Urothelium cell line (cell line): ENCODE data around the gene TFDP1.

ENCODE experiments used
- DNase-seq: peaks from one replicate; pipeline ENCODE4 v3.0.0; 2011; ENCODE audit warnings: low spot score, mixed read lengths
- FAIRE-seq: peaks from 2 replicates; lab custom pipeline; 2011; peaks lifted over from hg19 to GRCh38; lab: Jason Lieb, UNC

The TFDP1 gene

DNA sequence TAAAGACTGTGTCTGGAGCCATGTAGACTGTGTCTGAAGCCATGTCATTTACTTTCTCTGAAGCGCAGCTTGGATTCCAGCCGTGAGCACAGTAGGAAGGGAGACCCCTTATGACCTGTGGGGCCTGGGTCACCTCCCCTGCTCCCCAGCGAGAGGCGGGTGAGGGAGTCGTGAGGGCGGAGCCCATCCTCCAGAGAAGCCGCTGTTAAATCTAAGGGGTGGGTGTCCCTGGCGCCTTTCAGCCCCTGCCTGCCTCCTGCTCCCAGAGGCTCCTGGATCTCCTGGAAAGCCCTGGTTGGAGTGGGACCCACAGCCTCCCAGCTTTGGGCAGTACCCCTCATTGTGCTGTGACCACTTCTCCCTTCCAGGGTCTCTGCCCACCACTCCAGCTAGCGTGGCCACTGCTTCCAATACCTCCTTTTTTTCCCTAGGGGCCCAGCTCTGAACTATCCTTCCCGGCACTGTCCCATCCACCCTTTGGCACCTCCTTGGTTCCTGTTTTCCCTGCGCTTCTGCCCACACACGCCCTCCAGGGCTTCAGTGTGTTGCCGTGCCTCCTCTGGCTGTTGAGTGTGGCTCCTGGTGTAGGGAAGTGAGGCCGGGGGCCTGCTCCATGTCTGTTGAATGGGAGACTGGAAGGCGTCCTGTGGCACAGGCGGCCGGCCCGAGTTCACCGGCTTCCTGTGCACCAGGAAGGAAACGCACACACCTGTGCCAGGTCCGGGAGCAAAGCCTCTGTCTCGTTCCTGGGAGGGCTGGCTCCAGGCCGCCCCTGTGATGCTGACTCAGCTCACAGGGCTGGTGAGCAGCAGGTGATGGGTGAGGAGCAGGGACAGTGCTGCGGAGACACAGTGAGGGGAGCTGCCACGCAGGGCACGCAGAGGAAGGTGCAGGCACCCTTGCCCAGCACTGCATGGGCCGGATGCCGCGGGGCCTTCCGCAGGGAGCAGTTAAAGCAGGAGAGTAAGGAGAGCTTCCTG is 44.0 kb downstream of the TFDP1 start:
- DNase-seq (no peak), FAIRE-seq (no peak)

DNA sequence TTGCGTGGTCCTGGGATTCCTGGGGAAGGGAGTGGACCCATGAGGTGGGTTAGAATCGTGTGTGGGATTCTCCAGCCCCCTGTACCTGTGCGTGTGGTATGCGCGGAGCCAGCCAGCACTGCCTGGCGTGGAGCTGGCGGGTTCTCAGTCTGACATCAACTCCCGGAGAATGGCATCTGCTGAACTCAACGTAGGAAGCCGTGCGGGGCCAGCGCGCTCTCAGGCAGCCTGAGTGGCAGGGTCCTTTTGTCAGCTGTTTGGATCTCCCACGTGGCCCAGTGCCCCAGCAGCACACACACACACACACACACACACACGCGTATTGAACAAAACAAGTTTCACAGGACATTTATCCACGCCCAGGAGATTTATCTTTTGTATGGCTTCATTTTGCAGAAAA is 45.3 kb downstream of the TFDP1 start:
- no peak for FAIRE-seq

DNA sequence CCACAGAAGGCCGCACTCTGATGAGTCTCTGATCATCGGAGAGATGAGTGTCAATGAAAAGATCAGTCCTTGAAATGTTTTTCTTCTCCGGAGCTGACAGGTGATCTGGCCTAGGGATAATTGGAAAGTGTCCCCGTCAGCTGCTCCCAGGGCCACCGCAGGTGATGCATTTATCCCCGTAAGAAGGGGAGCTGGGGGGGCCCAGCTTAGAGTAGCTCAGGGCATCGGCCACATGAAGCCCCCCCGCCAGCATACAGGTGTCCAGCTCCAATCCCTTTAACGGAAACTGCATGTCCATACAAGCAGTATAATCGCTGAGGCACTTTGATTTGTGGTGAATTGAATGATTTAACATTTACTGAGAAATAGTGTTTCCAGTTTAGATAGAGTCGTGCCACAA is 45.7 kb downstream of the TFDP1 start:
- no peak for DNase-seq
- FAIRE-seq: peak; percentile 35

More for the DNA sequence above, 45.3 kb downstream of the TFDP1 start:
- no peak for DNase-seq

DNA sequence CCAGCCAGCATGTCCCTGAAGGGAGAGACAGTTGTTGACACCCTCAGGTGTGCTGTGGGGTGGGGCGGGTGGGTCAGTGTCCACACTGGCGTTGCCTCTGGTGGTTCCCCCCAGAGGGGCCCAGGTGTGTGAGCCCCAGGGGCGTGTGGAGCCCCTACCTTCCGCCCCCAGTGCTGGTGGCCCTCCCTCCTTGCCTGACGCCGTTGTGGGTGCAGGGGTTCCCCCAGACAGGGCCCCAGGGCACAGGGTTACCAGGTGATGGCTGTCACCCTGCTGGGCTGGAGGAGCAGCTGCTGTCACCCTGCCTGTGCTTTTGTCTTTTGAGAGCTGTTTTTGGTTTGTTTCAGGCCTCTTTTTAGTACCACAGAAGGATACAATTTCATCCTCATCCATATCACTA is 46.3 kb downstream of the TFDP1 start:
- FAIRE-seq (no peak), DNase-seq (no peak)

DNA sequence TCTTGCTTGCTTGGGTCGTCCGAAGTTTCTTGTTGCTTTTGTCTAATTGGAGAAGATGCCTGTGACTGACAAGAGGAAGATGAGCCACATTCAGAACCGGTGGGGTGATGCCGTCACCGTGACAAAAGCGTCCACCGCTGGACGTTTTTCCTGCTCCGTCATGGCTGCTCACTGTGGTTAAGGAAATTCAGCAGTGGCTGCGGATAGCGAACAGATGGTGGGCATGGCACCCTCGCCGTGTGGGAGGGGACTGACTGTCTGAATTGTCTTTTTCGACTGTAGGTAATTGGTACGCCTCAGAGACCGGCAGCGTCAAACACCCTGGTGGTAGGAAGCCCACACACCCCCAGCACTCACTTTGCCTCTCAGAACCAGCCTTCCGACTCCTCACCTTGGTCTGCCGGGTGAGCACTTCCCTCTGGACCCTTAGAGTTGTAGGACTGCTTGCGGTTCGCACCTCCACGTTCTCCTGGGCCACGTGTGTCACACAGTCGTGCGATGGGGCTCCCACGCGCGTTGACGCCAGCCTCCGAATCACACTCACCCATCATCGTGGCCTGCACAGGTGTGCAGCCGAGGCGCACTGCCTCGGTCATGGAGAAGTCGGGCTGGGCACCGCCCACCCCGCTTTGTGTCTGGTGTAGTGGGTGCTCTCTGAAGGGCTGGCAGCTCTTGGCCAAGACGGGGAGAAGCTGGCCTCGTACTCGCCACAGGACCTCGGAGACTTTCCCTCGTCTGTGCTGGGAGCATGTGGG is 47.0 kb downstream of the TFDP1 start:
- DNase-seq: no peak
- no peak for FAIRE-seq

DNA sequence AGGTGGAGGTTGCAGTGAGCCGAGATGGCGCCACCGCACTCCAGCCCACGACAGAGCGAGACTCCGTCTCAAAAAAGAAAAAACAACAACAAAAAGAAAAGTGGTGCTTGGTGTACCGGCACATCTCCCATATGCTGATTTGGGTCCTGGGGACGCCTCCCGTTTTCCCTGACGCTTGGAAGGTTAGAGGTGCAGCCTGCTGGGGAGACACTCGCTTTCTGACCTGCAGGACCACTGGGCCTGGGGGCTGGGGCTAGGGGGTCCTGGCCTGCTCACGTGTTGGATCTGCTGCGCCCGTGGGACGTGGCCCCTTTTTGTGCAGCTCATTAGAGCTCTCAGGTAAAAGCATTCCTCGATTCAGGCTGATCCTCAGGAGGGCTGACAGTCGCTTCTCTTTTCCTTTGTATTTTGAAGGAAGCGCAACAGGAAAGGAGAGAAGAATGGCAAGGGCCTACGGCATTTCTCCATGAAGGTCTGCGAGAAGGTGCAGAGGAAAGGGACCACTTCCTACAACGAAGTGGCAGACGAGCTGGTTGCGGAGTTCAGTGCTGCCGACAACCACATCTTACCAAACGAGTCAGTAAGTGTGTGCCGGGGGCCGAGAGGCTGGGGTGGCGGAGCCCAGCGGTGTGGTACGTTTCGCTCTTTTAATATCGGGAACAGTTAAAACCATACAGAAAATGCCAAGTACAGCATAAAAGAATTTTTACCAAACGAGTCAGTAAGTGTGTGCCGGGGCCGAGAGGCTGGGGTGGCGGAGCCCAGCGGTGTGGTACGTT is 48.3 kb downstream of the TFDP1 start:
- no peak for FAIRE-seq
- no peak for DNase-seq

DNA sequence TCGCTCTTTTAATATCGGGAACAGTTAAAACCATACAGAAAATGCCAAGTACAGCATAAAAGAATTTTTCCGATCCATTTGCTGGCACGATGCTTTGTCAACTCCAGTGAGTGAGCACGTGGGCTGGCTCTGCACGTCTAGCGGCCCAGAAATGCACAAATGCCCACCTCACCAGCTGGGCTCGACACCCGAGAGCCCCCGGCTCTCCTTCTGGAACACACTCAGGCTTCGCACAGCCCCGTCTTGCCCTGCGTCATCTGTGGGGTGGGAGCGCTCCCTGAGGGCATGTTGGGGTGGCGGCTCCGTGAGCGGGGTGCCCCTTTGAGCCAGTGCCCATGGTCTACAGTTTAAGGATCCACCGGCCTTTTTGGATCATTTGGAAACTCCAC is 48.9 kb downstream of the TFDP1 start:
- DNase-seq (no peak), FAIRE-seq (no peak)

DNA sequence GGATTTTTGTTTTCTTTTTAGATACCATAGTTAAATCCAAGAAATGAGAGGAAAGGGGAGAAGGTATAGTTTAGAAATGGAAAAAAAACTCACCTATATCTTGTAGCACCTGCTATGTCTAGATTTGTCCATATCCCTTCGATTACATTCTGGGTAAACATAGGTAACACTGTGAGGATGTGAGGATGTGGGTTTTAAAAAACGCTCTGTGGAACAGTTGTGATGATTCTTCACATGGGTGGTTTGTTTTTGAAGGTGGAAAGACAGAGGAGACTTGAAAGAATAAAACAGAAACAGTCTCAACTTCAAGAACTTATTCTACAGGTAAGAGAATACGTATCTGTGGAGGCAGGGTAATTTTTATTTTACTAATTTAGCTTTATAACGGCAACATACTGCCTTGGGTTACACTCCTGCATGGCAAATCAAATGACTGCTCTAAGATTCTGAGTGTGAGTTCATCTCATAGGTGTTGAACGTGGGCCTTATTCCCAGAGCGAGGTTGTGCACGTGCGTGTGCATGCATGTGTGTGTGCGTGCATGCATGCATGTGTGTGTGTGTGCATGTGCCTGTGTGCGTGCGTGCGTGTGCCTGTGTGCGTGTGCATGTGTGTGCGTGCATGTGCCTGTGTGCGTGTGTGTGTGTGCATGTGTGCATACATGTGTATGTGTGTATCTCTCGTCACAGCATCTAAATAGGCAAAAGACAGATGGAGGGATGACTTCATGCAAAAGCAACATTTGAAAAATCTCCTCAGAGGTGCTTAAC is 49.9 kb downstream of the TFDP1 start:
- FAIRE-seq (peak; percentile 88), DNase-seq (no peak)

DNA sequence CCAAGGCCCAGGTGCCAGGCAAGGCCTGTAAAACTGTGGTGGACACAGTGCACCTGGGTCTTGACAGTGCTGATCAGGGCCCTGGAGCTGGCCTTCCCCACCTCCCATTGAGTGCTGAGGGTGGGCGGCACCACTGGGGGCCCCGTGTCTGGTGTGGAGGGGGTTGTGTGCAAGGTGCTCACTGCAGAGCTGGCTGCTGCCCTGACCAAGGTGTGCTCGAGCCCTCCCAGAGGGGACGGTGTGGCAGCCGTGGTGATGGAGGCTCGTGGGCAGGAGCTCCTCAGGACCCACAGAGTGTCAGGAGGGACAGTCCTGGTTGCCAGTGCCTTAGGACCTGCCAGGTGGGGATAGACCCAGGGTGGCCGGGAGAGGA is 50.5 kb downstream of the TFDP1 start:
- FAIRE-seq (no peak), DNase-seq (no peak)

DNA sequence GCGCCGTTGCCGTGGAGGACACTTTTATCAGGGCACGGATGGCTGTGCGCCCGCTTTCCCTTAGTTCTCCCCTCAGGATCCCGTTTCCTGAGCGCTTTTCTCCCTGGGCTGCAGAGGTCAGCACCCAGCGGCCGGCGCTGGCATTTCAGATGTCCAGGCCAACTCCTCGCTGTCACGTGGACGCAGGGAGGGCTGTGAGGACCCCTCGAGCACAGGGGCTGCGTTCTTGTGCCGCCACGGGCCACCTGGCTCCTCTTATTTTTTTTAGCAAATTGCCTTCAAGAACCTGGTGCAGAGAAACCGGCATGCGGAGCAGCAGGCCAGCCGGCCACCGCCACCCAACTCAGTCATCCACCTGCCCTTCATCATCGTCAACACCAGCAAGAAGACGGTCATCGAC is 51.2 kb downstream of the TFDP1 start:
- DNase-seq: no peak
- peak; percentile 42 for FAIRE-seq

DNA sequence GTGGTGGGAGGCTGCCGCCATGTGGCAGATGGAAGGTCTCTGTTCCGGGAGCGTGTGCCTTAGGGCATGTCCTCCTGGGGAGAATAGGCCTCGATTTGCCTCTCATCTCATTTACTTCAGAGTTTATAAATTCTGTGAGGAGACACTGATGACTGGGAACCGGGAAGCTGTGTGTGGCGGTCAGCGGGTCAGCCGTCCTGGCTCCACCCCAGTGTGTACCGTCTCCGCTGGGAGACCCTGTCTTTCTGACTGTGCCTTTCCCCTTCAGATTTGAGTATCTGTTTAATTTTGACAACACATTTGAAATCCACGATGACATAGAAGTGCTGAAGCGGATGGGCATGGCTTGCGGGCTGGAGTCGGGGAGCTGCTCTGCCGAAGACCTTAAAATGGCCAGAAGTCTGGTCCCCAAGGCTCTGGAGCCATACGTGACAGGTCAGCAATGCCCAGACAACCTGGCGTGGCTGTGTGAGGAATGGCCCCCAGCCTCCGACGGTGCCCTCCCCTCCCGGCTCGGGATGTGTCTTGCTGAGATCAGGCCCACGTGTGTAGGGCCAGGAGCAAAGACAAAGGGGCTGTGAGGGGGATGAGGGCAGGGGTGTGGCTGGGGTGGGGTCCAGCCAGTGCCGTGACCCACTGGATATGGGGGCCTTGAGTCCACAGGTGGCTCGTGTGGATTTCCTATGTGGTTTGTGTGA is 51.9 kb downstream of the TFDP1 start:
- no peak for FAIRE-seq
- DNase-seq: no peak

DNA sequence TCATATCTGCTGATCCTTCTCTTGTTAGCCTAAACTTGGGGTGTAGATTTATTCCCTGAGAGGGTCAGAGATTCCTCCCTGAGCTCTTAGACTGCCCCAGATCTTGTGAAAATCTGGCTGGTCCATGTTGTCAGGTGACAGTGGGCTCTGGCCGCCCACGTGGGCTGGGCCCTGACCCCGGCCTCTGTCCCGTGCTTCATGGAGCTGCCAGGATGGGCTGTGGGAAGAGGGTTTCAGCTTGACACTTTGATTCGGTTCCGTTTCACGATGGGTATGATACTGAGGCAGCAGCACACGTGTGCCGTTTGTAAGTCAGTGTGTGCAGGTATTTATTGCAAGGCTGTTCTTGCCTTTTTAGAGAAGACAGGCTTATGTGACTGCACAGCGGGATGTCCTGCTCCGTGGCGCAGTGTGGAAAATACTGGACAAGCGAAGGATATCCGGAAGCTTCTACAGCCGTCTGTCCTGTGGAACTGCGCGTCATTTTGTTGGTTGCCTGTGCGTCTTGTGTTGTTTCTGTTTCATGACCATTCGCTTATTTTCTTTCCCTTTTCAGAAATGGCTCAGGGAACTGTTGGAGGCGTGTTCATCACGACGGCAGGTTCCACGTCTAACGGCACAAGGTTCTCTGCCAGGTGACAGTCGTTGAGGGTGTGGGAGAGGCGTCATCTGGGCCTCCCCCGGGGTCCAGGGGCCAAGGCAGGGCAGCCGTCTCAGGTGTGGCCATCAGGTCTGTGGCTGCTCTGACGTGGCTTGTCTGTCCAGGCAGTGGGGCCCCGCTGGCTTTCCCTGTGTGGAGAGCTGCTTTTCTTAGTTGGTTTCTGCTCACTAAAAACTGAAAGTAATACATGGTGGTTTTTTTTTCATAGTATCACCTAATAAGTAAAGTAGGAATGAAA is 53.0 kb downstream of the TFDP1 start:
- DNase-seq: no peak

DNA sequence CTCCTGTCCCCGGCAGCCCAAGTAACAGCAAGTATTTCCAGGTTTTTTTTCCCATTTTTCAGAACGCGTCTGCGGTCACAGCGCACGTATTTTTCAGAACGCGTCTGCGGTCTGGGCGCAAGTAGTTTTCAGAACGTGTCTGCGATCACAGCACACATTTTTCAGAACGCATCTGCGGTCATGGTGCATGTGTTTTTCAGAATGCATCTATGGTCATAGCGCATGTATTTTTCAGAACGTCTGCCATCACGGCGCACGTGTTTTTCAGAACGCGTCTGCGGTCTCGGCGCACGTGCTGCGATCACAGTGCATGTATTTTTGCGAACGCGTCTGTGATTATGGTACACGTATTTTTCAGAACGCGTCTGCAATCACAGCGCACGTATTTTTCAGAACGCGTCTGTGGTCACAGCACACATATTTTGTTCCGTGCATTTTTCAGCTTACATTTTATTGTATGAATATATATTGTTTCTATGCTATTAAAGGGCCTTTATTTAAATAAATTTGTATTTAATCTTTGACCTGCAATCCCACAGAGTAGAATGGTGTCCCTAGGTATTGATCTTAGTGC is 53.7 kb downstream of the TFDP1 start:
- no peak for DNase-seq
- FAIRE-seq: no peak

More for the DNA sequence above, 53.0 kb downstream of the TFDP1 start:
- no peak for FAIRE-seq

DNA sequence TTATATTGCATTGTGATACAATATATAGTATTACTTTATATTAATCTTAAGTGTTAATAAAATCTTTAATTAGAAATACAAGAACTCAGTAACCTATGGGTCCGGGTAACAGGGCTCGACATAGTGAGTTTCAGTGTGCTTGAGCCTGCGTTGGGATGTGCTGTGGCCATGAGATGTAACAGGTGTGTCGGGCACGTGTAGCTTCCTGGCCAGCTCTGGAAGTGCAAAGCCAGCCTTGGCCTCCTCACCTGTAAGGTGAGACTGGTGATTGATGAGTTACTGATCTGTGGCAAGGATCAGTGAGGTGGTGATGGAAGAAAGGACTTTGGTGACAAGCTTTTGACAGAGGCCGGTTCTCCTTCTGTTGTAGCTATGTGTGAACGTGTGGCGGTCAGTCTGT is 54.3 kb downstream of the TFDP1 start:
- FAIRE-seq: no peak
- DNase-seq: no peak

DNA sequence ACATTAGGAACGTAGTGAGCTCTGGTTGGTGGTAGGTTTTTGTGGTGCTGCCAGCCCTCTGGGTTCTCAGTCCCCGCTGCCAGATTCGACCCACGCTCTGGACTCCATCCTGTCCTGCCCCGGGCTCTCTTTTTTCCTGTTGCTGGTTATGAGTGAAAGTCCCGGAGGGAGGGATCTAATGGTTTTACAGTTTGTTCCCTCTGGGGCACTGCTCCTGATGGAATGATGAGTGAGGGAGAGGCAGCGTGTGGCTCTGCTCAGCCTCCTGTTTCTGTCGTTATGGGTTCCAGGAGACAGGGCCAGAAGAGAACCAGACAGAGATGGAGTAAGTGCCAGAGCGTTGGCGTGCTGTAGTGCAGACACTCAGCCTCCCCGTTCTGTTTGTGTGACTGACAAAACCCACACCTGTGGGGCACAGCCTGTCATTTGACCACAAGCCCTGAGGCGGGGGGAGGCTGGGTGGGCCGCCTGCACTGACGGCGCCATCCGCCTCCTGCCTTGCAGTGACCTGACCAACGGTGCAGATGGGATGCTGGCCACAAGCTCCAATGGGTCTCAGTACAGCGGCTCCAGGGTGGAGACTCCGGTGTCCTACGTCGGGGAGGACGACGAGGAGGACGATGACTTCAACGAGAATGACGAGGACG is 55.2 kb downstream of the TFDP1 start:
- FAIRE-seq: no peak
- no peak for DNase-seq

DNA sequence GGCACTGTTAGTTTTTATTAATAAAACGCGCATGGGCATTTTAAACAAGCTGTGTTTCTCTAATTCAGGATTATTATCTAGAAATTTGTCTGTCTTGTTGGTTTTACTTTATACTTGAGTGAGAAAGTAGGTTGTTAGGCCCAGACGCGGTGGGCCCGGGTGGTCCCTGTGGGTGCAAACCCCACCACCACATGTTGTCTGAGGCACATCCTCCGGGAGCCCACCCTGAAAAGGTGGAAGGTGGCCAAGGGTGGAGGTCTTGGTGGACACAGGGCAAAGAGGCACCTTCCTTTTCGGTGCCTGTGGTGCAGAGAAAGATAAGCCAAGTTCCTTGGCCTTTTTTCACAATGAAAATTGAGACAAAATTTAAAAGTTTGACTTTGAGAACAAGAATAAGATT is 56.9 kb downstream of the TFDP1 start:
- no peak for DNase-seq
- FAIRE-seq: no peak

DNA sequence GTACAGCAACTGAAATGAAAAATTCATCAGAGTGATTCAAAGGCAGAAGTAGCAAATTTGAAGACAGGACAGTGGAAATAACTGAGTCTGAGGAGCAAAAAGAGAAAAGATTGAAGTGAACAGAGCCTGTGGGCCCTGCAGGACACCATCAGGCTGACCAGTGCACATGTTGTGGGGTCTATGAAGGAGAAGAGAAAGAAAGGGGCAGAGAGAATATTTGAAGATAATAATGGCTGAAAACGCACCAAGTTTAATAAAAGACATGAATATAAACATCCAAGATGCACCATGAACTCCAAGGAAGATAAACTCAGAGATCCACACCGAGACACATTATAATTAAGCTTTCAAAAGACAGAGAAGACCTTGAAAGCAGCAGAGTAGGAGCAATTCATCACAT is 58.0 kb downstream of the TFDP1 start:
- DNase-seq (no peak), FAIRE-seq (no peak)

DNA sequence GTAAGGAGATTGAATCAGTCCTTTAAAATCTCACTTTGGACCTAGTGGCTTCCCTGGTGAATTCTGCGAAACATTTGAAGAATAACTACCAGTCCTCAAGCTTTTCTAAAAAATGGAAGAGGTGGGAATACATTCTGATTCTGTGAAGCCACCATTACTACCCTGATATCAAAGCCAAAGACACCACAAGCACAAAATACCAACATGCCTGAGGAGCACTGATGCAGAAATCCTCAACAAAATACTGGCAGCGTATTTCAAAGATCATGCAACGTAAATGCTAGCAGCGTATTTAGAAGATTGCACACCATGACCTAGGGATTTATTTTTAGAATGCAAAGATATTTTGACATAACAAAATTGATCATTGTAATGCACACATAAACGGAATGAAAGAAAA is 59.0 kb downstream of the TFDP1 start:
- DNase-seq (no peak), FAIRE-seq (no peak)
